Measurements from ENCODE around the gene LMAN2.

Gene LMAN2

GRCh38 chr5:177290816-177291596 lies 60.5 kb downstream of the LMAN2 start:
- no peak for DNase-seq (ENCODE audit: extremely low read depth, low read depth)
- TF ChIP-seq CTCF (IDR thresholded peaks at IDR 0.05; ENCODE audit: low read depth, low read length) = no peak

- no peak for DNase-seq (ENCODE audit: extremely low read depth, low read depth)
- TF ChIP-seq CTCF (IDR thresholded peaks at IDR 0.05; ENCODE audit: low read depth, low read length) = no peak
Measured at GRCh38 chr5:177288191-177288590, 63.3 kb downstream of the LMAN2 start.

Data from AG09319 (cell line).